ENCODE results near the gene MAN1C1.

DNA sequence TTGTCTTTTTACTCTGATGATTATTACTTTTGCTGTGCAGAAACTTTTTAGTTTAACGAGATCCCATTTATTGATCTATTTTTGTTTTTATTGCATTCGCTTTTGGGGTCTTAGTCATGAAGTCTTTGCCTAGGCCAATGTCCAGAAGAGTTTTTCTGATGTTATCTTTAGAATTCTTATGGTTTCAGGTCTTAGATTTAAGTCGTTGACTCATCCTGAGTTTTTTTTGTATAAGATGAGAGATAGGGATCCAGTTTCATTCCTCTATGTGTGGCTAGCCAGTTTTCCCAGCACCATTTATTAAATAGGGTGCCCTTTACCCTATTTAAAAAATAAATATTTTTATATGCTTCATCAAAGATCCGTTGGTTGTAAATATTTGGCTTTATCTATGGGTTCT, 13.2 kb downstream of the MAN1C1 start:
- TF ChIP-seq TEAD4 (IDR thresholded peaks at IDR 0.05; ENCODE audit: borderline replicate concordance, insufficient read depth) (no peak), JUND (IDR thresholded peaks at IDR 0.05) (peak; percentile 58), GATA2 (CRISPR knock-in tag; IDR thresholded peaks at IDR 0.05) (no peak), EZH2phosphoT487 (IDR thresholded peaks at IDR 0.05; ENCODE audit: borderline replicate concordance, low read depth) (no peak), POLR2AphosphoS5 (IDR thresholded peaks at IDR 0.05; ENCODE audit: low read depth, low read length) (no peak), NFIC (IDR thresholded peaks at IDR 0.05; ENCODE audit: borderline replicate concordance) (peak; percentile 17; the same call in 1 of the 2 replicates), SIN3A (IDR thresholded peaks at IDR 0.05; ENCODE audit: borderline replicate concordance, low read depth, low read length) (no peak), FOXM1 (IDR thresholded peaks at IDR 0.05; ENCODE audit: low read depth) (no peak)
- TF ChIP-seq, protein P1, sequence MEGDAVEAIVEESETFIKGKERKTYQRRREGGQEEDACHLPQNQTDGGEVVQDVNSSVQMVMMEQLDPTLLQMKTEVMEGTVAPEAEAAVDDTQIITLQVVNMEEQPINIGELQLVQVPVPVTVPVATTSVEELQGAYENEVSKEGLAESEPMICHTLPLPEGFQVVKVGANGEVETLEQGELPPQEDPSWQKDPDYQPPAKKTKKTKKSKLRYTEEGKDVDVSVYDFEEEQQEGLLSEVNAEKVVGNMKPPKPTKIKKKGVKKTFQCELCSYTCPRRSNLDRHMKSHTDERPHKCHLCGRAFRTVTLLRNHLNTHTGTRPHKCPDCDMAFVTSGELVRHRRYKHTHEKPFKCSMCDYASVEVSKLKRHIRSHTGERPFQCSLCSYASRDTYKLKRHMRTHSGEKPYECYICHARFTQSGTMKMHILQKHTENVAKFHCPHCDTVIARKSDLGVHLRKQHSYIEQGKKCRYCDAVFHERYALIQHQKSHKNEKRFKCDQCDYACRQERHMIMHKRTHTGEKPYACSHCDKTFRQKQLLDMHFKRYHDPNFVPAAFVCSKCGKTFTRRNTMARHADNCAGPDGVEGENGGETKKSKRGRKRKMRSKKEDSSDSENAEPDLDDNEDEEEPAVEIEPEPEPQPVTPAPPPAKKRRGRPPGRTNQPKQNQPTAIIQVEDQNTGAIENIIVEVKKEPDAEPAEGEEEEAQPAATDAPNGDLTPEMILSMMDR (IDR thresholded peaks at IDR 0.05), result no peak
- TF ChIP-seq, protein P2, sequence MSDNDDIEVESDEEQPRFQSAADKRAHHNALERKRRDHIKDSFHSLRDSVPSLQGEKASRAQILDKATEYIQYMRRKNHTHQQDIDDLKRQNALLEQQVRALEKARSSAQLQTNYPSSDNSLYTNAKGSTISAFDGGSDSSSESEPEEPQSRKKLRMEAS (IDR thresholded peaks at IDR 0.05; ENCODE audit: low read depth), result no peak
- TF ChIP-seq, protein P3, sequence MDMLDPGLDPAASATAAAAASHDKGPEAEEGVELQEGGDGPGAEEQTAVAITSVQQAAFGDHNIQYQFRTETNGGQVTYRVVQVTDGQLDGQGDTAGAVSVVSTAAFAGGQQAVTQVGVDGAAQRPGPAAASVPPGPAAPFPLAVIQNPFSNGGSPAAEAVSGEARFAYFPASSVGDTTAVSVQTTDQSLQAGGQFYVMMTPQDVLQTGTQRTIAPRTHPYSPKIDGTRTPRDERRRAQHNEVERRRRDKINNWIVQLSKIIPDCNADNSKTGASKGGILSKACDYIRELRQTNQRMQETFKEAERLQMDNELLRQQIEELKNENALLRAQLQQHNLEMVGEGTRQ (IDR thresholded peaks at IDR 0.05; ENCODE audit: borderline replicate concordance, low read depth, low read length), result no peak
